GM12891 (cell line): Measurements from ENCODE around the gene STPG3.

Experiments
- DNase-seq: peaks from one replicate; pipeline ENCODE4 v3.0.0; 2011; ENCODE audit warnings: low spot score; ENCODE audit not compliant: insufficient read length
- FAIRE-seq: peaks from 2 replicates; lab custom pipeline; 2011; peaks lifted over from hg19 to GRCh38; lab: Jason Lieb, UNC
- PAX5 ChIP-seq: IDR thresholded peaks from 2 replicates; pipeline ENCODE4 v1.6.1; 2011; ENCODE audit warnings: low read length, moderate library complexity, mild to moderate bottlenecking; ENCODE audit not compliant: insufficient read depth, severe bottlenecking
- POLR2A ChIP-seq: IDR thresholded peaks from 2 replicates; pipeline ENCODE4 v1.6.1; 2011; ENCODE audit warnings: low read depth, low read length, control low read depth
- POLR2AphosphoS5 ChIP-seq: IDR thresholded peaks from 2 replicates; pipeline ENCODE4 v1.6.1; 2011; ENCODE audit warnings: low read depth, low read length, control low read depth
- POU2F2 ChIP-seq: IDR thresholded peaks from 2 replicates; pipeline ENCODE4 v1.6.1; 2011; ENCODE audit warnings: low read depth, mild to moderate bottlenecking, control low read depth, low read length, moderate library complexity
- SPI1 ChIP-seq: IDR thresholded peaks from 2 replicates; pipeline ENCODE4 v1.6.1; 2011; ENCODE audit warnings: low read depth, low read length, control low read depth
- TAF1 ChIP-seq: IDR thresholded peaks from 2 replicates; pipeline ENCODE4 v1.6.1; 2011; ENCODE audit warnings: low read depth, low read length, control low read depth

The STPG3 gene

GRCh38 chr9:137295238-137295811 lies 44.2 kb downstream of the STPG3 start:
- DNase-seq (peak; percentile 91), FAIRE-seq (peak; percentile 90)
- no peak for TF ChIP-seq POLR2AphosphoS5
- no peak for TF ChIP-seq POU2F2
- no peak for TF ChIP-seq POLR2A
- TF ChIP-seq PAX5, result peak; percentile 69
- no peak for TF ChIP-seq SPI1

GRCh38 chr9:137295849-137296669 lies 45.0 kb downstream of the STPG3 start:
- FAIRE-seq (no peak), DNase-seq (no peak)
- TF ChIP-seq POU2F2 (no peak), POLR2AphosphoS5 (no peak), PAX5 (no peak), POLR2A (no peak), SPI1 (no peak), TAF1 (no peak)

- DNase-seq (no peak), FAIRE-seq (no peak)
Observed at GRCh38 chr9:137296670-137297664, 45.9 kb downstream of the STPG3 start.

GRCh38 chr9:137297966-137298365 lies 46.9 kb downstream of the STPG3 start:
- DNase-seq, result no peak
- FAIRE-seq, result no peak
- TF ChIP-seq PAX5 (no peak), POLR2AphosphoS5 (no peak)

More at GRCh38 chr9:137296670-137297664, 45.9 kb downstream of the STPG3 start:
- no peak for TF ChIP-seq POU2F2
- no peak for TF ChIP-seq POLR2A
- TF ChIP-seq TAF1, result no peak
- TF ChIP-seq PAX5, result no peak
- no peak for TF ChIP-seq SPI1

GRCh38 chr9:137298401-137299202 lies 47.5 kb downstream of the STPG3 start:
- no peak for TF ChIP-seq POLR2A
- no peak for TF ChIP-seq SPI1
- TF ChIP-seq TAF1, result no peak
- DNase-seq, result no peak
- no peak for FAIRE-seq

GRCh38 chr9:137299203-137299565 lies 48.1 kb downstream of the STPG3 start:
- TF ChIP-seq TAF1 (no peak), POLR2AphosphoS5 (no peak), PAX5 (no peak), SPI1 (no peak), POLR2A (no peak), POU2F2 (no peak)
- DNase-seq (no peak), FAIRE-seq (no peak)

GRCh38 chr9:137299938-137300337 lies 48.9 kb downstream of the STPG3 start:
- FAIRE-seq, result no peak
- DNase-seq, result no peak
- TF ChIP-seq POU2F2 (no peak), POLR2AphosphoS5 (no peak)

- no peak for DNase-seq
- peak; percentile 43 for FAIRE-seq
- TF ChIP-seq POLR2AphosphoS5 (no peak), PAX5 (no peak), TAF1 (no peak), POU2F2 (no peak), SPI1 (no peak), POLR2A (no peak)
Observed at GRCh38 chr9:137300567-137301080, 49.5 kb downstream of the STPG3 start.
